NT2/D1 (cell line): Measurements from ENCODE around the gene PDK1.

Source experiments
- DNase-seq: peaks from one replicate; pipeline ENCODE4 v3.0.0-alpha.2; 2011; ENCODE audit warnings: low read depth, low spot score
- H3K27me3 ChIP-seq: 2 replicates; pipeline ENCODE4 v1.6.0; 2011; ENCODE audit warnings: mild to moderate bottlenecking; ENCODE audit not compliant: insufficient read length, insufficient read depth
- H3K36me3 ChIP-seq: 2 replicates; pipeline ENCODE4 v1.6.1; 2011; ENCODE audit warnings: mild to moderate bottlenecking, low read length, mixed read lengths; ENCODE audit not compliant: insufficient read depth, insufficient read length
- H3K4me1 ChIP-seq: 2 replicates; pipeline ENCODE4 v1.5.1; 2011; ENCODE audit not compliant: insufficient read depth, insufficient read length
- H3K4me3 ChIP-seq: 2 replicates; pipeline ENCODE4 v1.5.1; 2011; ENCODE audit warnings: low read depth; ENCODE audit not compliant: insufficient read length
- H3K9ac ChIP-seq: 2 replicates; pipeline ENCODE4 v1.6.0; 2011; ENCODE audit warnings: low read depth; ENCODE audit not compliant: insufficient read length
- H3K9me3 ChIP-seq: 2 replicates; pipeline ENCODE4 v1.5.1; 2011; ENCODE audit warnings: mild to moderate bottlenecking, low read length; ENCODE audit not compliant: insufficient read depth
- SUZ12 ChIP-seq: IDR thresholded peaks from 2 replicates; pipeline ENCODE4 v1.6.1; 2011; ENCODE audit not compliant: insufficient read length, insufficient read depth; ENCODE audit errors: extremely low read depth
- YY1 ChIP-seq: IDR thresholded peaks from 2 replicates; pipeline ENCODE4 v1.6.1; 2011; ENCODE audit not compliant: insufficient read length, insufficient read depth
- ZNF274 ChIP-seq: IDR thresholded peaks from 2 replicates; pipeline ENCODE4 v1.6.1; 2011; ENCODE audit warnings: mild to moderate bottlenecking, low read depth, low read length

The PDK1 gene

GRCh38 chr2:172640389-172640788, 84.5 kb downstream of the PDK1 start:
- Histone ChIP-seq H3K27me3 (no peaks in the 10 kb centered on the region), H3K36me3 (no peaks in the 10 kb centered on the region), H3K4me1 (no peaks in the 10 kb centered on the region), H3K9me3 (no peaks in the 10 kb centered on the region), H3K4me3 (no peak overlapping the region), H3K9ac (no peak overlapping the region)
- TF ChIP-seq ZNF274 = no peak
- TF ChIP-seq YY1 = no peak
- no peak for TF ChIP-seq SUZ12
- DNase-seq = no peak

DNA sequence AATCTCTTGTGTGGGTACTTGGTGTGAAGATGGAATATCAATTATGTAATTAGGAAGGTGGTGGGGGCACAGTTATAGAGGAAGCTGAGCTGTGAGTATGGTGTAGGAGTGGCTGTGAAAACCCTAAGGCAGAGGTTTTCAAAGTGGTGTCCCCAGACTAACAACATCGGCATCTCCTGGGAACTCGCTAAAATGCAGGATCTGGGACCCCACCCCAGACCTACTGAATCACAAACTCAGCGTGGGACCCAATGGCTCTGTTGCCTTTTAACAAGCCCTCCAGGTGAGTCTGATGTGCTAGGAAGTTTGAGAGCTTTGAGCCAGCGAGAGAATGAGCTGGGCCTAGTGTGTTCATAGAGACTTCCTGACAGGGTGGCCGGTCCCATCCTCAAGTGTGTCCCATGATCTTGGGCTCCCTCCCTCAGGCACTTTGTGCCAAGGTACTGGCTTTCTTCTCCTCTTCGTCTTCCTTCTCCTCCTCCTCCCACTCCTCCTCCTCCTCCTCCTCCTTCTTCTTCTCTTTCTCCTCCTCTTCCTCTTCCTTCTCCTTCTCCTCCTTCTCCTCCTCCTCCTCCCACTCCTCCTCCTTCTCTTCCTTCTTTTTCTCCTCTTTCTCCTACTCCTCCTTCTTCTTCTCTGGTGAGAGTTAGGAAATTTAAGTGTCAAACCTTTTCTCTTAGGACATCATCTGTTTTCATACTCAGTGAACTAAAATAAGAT, 86.6 kb downstream of the PDK1 start:
- no peak for TF ChIP-seq YY1
- no peak for TF ChIP-seq ZNF274
- TF ChIP-seq SUZ12 = no peak
- Histone ChIP-seq H3K4me1 (no peaks in the 10 kb centered on the region), H3K27me3 (no peaks in the 10 kb centered on the region), H3K9ac (no peak overlapping the region), H3K36me3 (no peaks in the 10 kb centered on the region), H3K9me3 (0 out of 2 replicates have a peak, but pooled peaks cover 12% of the 10 kb centered on the region), H3K4me3 (no peak overlapping the region)
- DNase-seq = no peak

GRCh38 chr2:172643142-172643541, 87.3 kb downstream of the PDK1 start:
- Histone ChIP-seq H3K4me1 (no peaks in the 10 kb centered on the region), H3K4me3 (no peak overlapping the region), H3K27me3 (no peaks in the 10 kb centered on the region), H3K9ac (no peak overlapping the region), H3K36me3 (no peaks in the 10 kb centered on the region), H3K9me3 (peaks cover 19% of the 10 kb centered on the region; the same call in 1 of the 2 replicates)
- no peak for DNase-seq
- no peak for TF ChIP-seq ZNF274
- no peak for TF ChIP-seq YY1
- no peak for TF ChIP-seq SUZ12

DNA sequence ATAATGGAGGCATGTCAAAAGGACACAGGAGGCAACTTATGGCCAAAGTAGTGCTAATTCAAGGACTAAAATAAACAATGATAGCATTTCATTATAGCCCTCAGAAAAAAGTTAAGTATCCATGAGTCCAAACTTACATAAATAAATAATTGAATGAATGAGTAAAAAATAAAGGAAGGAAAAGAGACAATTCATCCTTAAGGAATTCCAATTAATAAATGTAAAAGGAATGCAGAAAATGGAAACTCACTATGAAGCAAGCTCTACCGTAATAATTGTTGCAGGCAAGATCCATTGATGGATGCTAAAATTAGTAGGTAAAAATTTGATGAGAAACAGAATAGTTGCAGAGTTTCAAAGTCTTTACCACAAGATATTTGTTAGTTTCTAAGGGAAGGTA, 91.5 kb downstream of the PDK1 start:
- Histone ChIP-seq H3K27me3 (no peaks in the 10 kb centered on the region), H3K9me3 (peaks cover 24% of the 10 kb centered on the region; the same call in 1 of the 2 replicates), H3K4me3 (no peak overlapping the region), H3K36me3 (no peaks in the 10 kb centered on the region), H3K4me1 (no peaks in the 10 kb centered on the region), H3K9ac (no peak overlapping the region)
- TF ChIP-seq YY1 (no peak), SUZ12 (no peak), ZNF274 (no peak)
- no peak for DNase-seq

DNA sequence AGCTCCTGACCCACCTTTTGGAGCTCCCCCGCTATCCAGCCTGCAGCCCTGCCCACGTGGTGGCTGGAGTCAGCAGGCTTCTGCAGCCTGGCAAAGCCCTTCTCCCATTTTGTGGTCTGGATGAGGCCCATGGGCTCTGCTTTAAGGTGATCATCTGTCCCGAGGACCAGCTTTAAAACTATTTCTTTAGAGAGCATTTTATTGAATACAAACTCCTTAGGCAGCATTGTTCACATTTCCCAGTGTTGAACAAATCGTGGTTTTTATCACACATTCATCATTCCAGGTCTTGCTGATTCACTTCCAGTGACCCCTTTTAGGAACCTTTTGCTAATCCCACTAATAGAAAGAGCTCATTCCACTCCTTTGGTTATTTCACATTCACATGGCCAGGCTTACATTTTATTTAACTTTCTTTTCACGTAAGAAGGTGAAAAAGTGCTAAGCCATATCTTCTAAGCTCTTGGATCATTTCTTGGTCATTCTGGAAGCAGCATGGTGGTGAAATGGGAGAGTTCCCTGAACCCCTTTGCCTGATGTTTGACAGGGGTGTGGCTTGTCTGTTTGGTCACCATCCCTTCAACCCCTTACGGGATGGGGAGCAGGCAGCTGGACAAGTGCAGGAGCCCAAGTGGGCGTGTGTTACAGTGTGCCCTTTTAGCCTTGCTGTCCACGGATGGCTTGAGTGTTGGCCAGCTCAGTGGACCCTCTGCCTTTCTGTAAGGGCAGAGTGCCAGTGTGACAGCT, 99.4 kb downstream of the PDK1 start:
- Histone ChIP-seq H3K36me3 (no peaks in the 10 kb centered on the region), H3K9me3 (peaks cover 11% of the 10 kb centered on the region; the same call in 1 of the 2 replicates), H3K4me1 (no peaks in the 10 kb centered on the region), H3K9ac (no peak overlapping the region), H3K4me3 (no peak overlapping the region), H3K27me3 (no peaks in the 10 kb centered on the region)
- no peak for DNase-seq
- TF ChIP-seq YY1 (no peak), SUZ12 (no peak), ZNF274 (no peak)

DNA sequence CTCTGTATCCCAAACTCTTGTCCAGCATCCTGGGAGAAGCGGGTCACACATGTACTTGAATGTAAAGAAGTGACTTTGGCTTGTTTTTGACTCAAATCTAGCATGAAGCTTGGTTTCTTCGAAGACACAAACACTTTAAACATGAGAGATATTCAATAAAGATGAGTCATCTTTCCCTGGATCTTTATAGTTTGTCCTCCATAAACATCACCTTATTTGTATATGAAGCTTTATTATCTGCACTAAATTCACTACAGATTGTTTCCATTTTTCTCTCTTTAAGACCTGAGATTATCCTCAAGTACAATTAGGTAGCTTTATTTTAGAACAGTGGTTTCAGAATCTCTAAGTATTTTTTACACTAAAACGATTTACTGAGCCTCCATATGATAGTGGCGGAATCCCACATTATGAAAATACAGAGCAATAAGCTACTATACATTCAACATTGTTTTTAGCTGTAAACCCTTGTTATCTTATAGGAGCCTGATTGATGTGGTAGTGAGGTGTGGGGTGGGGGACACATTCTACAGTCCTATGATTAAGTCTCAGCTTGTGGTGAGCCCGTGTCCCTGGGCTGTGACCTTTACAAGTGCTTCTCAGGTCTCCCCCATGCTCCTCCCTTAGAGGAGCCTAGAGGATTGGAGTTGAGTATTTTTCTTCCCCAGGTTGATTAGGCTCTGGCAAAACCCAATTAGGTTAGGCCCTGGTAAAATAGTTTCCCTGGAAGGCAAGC, 100.1 kb downstream of the PDK1 start:
- no peak for DNase-seq
- Histone ChIP-seq H3K27me3 (no peaks in the 10 kb centered on the region), H3K4me1 (no peaks in the 10 kb centered on the region), H3K36me3 (no peaks in the 10 kb centered on the region), H3K9ac (no peak overlapping the region), H3K4me3 (no peak overlapping the region), H3K9me3 (peaks cover 11% of the 10 kb centered on the region; the same call in 1 of the 2 replicates)
- TF ChIP-seq SUZ12 (no peak), YY1 (no peak), ZNF274 (no peak)
